ENCODE data around the gene MSLN. TPM values are rescaled to one million over a fixed set of nuclear protein-coding genes. Genes with fewer than 3 reads are reported as not detected.
"Not testable (repeated sequence)": the region's sequence is repeated elsewhere in the genome, so short reads cannot be mapped to it uniquely, and the experiment has no call there.

Gene MSLN
- not detected for total RNA-seq

DNA sequence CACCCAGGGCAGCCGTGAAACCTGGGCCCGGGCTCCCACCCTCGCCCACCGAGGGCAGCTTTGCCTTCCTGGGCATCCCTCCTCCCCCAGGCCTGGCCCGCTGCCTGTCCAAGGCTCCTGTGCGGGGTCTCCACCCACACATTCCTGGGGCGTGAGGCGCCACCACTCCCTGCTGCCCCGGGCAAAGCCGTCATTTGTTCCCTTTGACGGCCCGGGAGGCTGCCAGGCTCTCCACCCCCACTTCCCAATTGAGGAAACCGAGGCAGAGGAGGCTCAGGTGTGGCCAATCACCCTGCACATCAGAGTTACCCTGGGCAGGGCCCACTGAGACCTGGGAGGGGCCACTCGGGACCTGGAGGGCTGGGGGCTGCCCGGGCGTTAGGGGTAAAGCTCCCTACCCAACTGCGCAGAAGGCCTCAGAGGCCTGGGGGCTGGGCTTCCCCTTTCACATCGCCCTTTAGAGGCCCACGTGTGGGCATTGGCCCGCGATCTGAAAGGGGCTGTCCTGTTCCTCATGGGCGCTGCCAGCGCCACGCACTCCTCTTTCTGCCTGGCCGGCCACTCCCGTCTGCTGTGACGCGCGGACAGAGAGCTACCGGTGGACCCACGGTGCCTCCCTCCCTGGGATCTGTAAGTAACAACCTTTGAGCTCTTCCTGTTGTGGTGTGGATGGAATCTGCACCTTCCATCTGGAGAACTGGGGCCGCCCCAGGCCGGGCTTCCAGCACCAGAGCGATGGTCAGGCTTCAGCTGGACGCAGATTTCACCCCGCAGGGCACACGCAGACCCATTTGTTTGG, at the start of gene MSLN:
MSLN (plus strand) TSS at position 190 of the 799 bp plus-strand sequence. CDS start 1,947 bp downstream, outside the sequence.
- intact Hi-C loops (cut with micrococcal nuclease): no loop called here
- CTCF ChIA-PET: interaction anchor here (0.6 to 0.8 kb wide), 2 partner anchors 11 to 410 kb away, joined by 3 to 4 read pairs; no protein-coding TSS in a partner anchor
- H3K4me3 Mint-ChIP-seq: no peak within 1 kb of the TSS

GRCh38 chr16:711084-711483, 49.5 kb upstream of the MSLN start:
- Mint-ChIP-seq H3K27ac (no peak overlapping the region), H3K27me3 (ENCODE audit: low read depth) (peaks cover 51% of the 10 kb centered on the region), H3K4me1 (ENCODE audit: low read depth) (peaks cover 2% of the 10 kb centered on the region), H3K9me3 (no peaks in the 10 kb centered on the region), H3K4me3 (no peak overlapping the region), H3K36me3 (ENCODE audit: low read depth) (no peaks in the 10 kb centered on the region)
- CTCF ChIA-PET: interaction anchor here (1.1 to 2.4 kb wide), 4 partner anchors 10 to 74 kb away, joined by 3 to 25 read pairs (median 9); partner anchors contain the start of gene ANTKMT
- intact Hi-C loops (cut with micrococcal nuclease): loop anchor here (1.0 to 5.0 kb wide), 2 partner anchors 74 to 346 kb away; no protein-coding TSS in a partner anchor
- DNase-seq: no peak

More for the DNA sequence above, at the start of gene MSLN:
- peaks cover 4% of the 10 kb centered on the region for H3K27me3 Mint-ChIP-seq (ENCODE audit: low read depth)
- no peaks in the 10 kb centered on the region for H3K36me3 Mint-ChIP-seq (ENCODE audit: low read depth)
- DNase-seq: no peak
- H3K4me1 Mint-ChIP-seq (ENCODE audit: low read depth): no peaks in the 10 kb centered on the region
- H3K27ac Mint-ChIP-seq: no peak within 1 kb of the TSS
- H3K9me3 Mint-ChIP-seq: peaks cover 2% of the 10 kb centered on the region

- no peaks in the 10 kb centered on the region for H3K36me3 Mint-ChIP-seq (ENCODE audit: low read depth)
- CTCF ChIA-PET: interaction anchor here (0.5 to 2.8 kb wide), 23 partner anchors 8 to 580 kb away, joined by 3 to 55 read pairs (median 4); partner anchors contain the start of genes ANTKMT, CCDC78, CHTF18 and RPUSD1
- intact Hi-C loops (cut with micrococcal nuclease): loop anchor here (1.0 to 5.0 kb wide), 2 partner anchors 74 to 346 kb away; no protein-coding TSS in a partner anchor
- peak; percentile 82 for DNase-seq
- H3K27me3 Mint-ChIP-seq (ENCODE audit: low read depth): peaks cover 45% of the 10 kb centered on the region
- H3K4me1 Mint-ChIP-seq (ENCODE audit: low read depth): peaks cover 3% of the 10 kb centered on the region
- no peak overlapping the region for H3K27ac Mint-ChIP-seq
- H3K9me3 Mint-ChIP-seq: no peaks in the 10 kb centered on the region
- no peak overlapping the region for H3K4me3 Mint-ChIP-seq
Observed at GRCh38 chr16:711548-712320, 48.8 kb upstream of the MSLN start.

DNA sequence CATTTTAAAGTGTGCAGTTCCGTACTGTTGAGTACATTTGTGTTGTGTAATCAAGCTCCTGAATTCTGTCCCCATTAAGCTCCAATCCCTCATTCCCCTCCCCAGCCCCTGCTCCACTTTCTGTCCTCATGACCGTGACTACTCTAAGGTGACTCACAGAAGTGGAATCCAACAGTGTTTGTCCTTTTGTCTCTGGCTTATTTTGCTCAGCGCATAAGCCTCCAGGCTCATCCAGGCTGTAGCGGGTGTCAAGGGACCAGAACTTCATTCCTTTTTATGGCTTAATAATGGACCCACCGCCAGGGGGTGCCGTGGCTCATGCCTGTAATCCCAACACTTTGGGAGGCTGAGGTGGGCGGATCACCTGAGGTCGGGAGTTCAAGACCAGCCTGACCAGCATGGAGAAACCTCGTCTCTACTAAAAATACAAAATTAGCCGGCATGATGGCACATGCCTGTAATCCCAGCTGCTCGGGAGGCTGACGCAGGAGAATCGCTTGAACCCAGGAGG, 47.7 kb upstream of the MSLN start:
- peak; percentile 77 for DNase-seq
- intact Hi-C loops (cut with micrococcal nuclease): loop anchor here (5.0 kb wide), 1 partner anchor 345 kb away; no protein-coding TSS in a partner anchor
- not testable (repeated sequence) for H3K36me3 Mint-ChIP-seq (ENCODE audit: low read depth); H3K9me3 Mint-ChIP-seq; H3K4me1 Mint-ChIP-seq (ENCODE audit: low read depth); H3K27ac Mint-ChIP-seq; H3K4me3 Mint-ChIP-seq
- CTCF ChIA-PET: interaction anchor here (0.5 to 2.8 kb wide), 18 partner anchors 9 to 581 kb away, joined by 3 to 55 read pairs (median 4); partner anchors contain the start of genes ANTKMT, CCDC78, CHTF18 and RPUSD1
- peaks cover 37% of the 10 kb centered on the region for H3K27me3 Mint-ChIP-seq (ENCODE audit: low read depth)

DNA sequence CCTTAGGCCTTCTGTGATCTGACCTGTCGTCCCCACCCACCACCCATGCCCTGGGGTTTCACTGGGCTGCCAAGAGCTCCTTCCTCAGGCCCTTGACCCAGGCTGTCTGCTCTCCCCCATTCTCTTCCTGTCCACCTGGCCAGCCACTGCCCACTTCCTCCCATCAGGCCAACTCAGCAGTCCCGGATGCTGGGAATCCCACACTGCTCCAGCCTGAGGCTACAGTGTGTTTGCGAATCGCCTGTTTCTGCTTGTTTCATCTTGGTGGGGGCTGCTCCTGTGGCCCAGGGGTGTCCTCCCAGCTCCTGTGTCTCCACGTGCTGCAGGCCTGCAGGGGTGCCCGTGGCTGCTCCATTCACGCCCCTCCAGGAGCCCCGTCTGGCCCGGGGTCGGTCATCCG, 46.5 kb upstream of the MSLN start:
- DNase-seq: no peak
- Mint-ChIP-seq H3K4me3 (no peak overlapping the region), H3K36me3 (ENCODE audit: low read depth) (no peaks in the 10 kb centered on the region), H3K27ac (no peak overlapping the region), H3K4me1 (ENCODE audit: low read depth) (peaks cover 4% of the 10 kb centered on the region), H3K27me3 (ENCODE audit: low read depth) (peaks cover 27% of the 10 kb centered on the region), H3K9me3 (no peaks in the 10 kb centered on the region)
- CTCF ChIA-PET: interaction anchor here (0.6 to 2.8 kb wide), 3 partner anchors 38 to 76 kb away, joined by 3 to 55 read pairs (median 4); partner anchors contain the start of genes CHTF18 and RPUSD1
- intact Hi-C loops (cut with micrococcal nuclease): loop anchor here (5.0 kb wide), 1 partner anchor 343 kb away; no protein-coding TSS in a partner anchor

GRCh38 chr16:714558-715476, 45.7 kb upstream of the MSLN start, which contains the start of gene METRN:
TSS of gene METRN (plus strand) at chr16:715118. CDS start at chr16:715290, 172 bp downstream.
- Mint-ChIP-seq H3K4me3 (peak within 1 kb of the TSS; percentile 53), H3K4me1 (ENCODE audit: low read depth) (peaks cover 10% of the 10 kb centered on the region), H3K9me3 (no peaks in the 10 kb centered on the region), H3K36me3 (ENCODE audit: low read depth) (no peaks in the 10 kb centered on the region), H3K27ac (no peak within 1 kb of the TSS), H3K27me3 (ENCODE audit: low read depth) (peaks cover 22% of the 10 kb centered on the region)
- intact Hi-C loops (cut with micrococcal nuclease): loop anchor here (5.0 kb wide), 1 partner anchor 342 kb away; no protein-coding TSS in a partner anchor
- DNase-seq: peak; percentile 87
- CTCF ChIA-PET: interaction anchor here (1.2 to 1.7 kb wide), 3 partner anchors 19 to 70 kb away, joined by 3 to 7 read pairs (median 4); no protein-coding TSS in a partner anchor

GRCh38 chr16:715477-716199, 44.9 kb upstream of the MSLN start:
- Mint-ChIP-seq H3K9me3 (no peaks in the 10 kb centered on the region), H3K27ac (no peak overlapping the region), H3K4me3 (peak overlapping the region; percentile 53), H3K36me3 (ENCODE audit: low read depth) (no peaks in the 10 kb centered on the region), H3K27me3 (ENCODE audit: low read depth) (peaks cover 19% of the 10 kb centered on the region), H3K4me1 (ENCODE audit: low read depth) (peaks cover 16% of the 10 kb centered on the region)
- CTCF ChIA-PET: interaction anchor here (1.2 to 1.7 kb wide), 5 partner anchors 10 to 69 kb away, joined by 3 to 7 read pairs (median 3); partner anchors contain the start of gene CCDC78
- DNase-seq: no peak
- intact Hi-C loops (cut with micrococcal nuclease): no loop called here

DNA sequence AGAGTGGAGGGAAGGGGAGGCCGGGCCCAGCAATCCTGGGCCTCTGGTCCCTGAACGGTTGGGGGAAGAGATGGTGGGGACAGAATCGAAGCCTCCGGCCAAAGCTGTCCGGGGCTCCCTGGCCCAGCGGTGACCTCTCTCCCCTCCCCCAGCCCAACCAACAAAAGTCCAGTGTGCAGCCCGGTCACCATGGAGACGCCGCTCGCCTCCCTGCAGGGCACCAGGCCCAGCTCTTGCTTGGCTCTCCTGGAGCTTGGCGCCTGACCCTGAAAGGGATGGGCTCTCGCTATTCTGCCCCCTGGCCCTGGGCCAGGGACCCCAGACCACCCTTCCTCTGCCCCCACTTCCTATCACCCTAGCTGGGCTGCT, 44.4 kb upstream of the MSLN start:
- DNase-seq: no peak
- H3K27ac Mint-ChIP-seq: no peak overlapping the region
- CTCF ChIA-PET: interaction anchor here (1.2 to 1.7 kb wide), 5 partner anchors 10 to 68 kb away, joined by 3 to 7 read pairs (median 3); partner anchors contain the start of gene CCDC78
- H3K4me3 Mint-ChIP-seq: peak overlapping the region; percentile 53
- peaks cover 16% of the 10 kb centered on the region for H3K4me1 Mint-ChIP-seq (ENCODE audit: low read depth)
- H3K9me3 Mint-ChIP-seq: no peaks in the 10 kb centered on the region
- H3K27me3 Mint-ChIP-seq (ENCODE audit: low read depth): peaks cover 17% of the 10 kb centered on the region
- H3K36me3 Mint-ChIP-seq (ENCODE audit: low read depth): no peaks in the 10 kb centered on the region
- intact Hi-C loops (cut with micrococcal nuclease): no loop called here

DNA sequence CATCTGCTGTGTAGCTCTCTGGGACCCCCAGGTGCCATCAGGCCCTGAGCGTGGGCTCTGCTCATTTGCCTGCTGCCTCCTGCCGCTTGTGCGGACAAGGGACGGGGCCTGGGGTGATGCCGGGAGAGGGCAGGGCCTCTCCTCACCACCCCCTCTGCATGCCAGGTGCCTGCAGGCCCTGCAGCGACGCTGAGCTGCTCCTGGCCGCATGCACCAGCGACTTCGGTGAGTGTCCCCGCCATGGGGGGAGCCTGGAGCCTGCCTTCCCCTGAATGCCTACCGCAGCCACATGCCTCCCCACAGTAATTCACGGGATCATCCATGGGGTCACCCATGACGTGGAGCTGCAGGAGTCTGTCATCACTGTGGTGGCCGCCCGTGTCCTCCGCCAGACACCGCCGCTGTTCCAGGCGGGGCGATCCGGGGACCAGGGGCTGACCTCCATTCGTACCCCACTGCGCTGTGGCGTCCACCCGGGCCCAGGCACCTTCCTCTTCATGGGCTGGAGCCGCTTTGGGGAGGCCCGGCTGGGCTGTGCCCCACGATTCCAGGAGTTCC, 43.7 kb upstream of the MSLN start:
- H3K27ac Mint-ChIP-seq: no peak overlapping the region
- DNase-seq: no peak
- intact Hi-C loops (cut with micrococcal nuclease): no loop called here
- CTCF ChIA-PET: interaction anchor here (1.4 to 1.7 kb wide), 3 partner anchors 9 to 68 kb away, joined by 3 to 7 read pairs (median 3); partner anchors contain the start of gene CCDC78
- H3K9me3 Mint-ChIP-seq: no peaks in the 10 kb centered on the region
- peaks cover 13% of the 10 kb centered on the region for H3K27me3 Mint-ChIP-seq (ENCODE audit: low read depth)
- peaks cover 16% of the 10 kb centered on the region for H3K4me1 Mint-ChIP-seq (ENCODE audit: low read depth)
- H3K4me3 Mint-ChIP-seq: no peak overlapping the region
- no peaks in the 10 kb centered on the region for H3K36me3 Mint-ChIP-seq (ENCODE audit: low read depth)

GRCh38 chr16:717450-718245, 42.9 kb upstream of the MSLN start:
- no peaks in the 10 kb centered on the region for H3K9me3 Mint-ChIP-seq
- intact Hi-C loops (cut with micrococcal nuclease): no loop called here

More at GRCh38 chr16:717450-718245, 42.9 kb upstream of the MSLN start:
- H3K27ac Mint-ChIP-seq: no peak overlapping the region
- peaks cover 12% of the 10 kb centered on the region for H3K27me3 Mint-ChIP-seq (ENCODE audit: low read depth)
- H3K4me1 Mint-ChIP-seq (ENCODE audit: low read depth): peaks cover 16% of the 10 kb centered on the region
- CTCF ChIA-PET: no interaction called here
- no peak overlapping the region for H3K4me3 Mint-ChIP-seq
- DNase-seq: no peak
- no peaks in the 10 kb centered on the region for H3K36me3 Mint-ChIP-seq (ENCODE audit: low read depth)
